Trophoblast cell (in vitro differentiated cells and primary cell): ENCODE data around the gene RBM7.

Experiments used
- DNase-seq, 2 donors: peaks; one replicate each; pipeline ENCODE4 v3.0.0-alpha.2; 2016
- H2AFZ ChIP-seq: 2 replicates; pipeline ENCODE4 v1.6.1; 2013; ENCODE audit warnings: low read length, moderate library complexity, mild to moderate bottlenecking; ENCODE audit not compliant: insufficient read depth, poor library complexity
- H2AK5ac ChIP-seq: 2 replicates; pipeline ENCODE4 v1.6.1; 2013; ENCODE audit warnings: mild to moderate bottlenecking, low read length
- H2BK120ac ChIP-seq: 2 replicates; pipeline ENCODE4 v1.6.1; 2013; ENCODE audit warnings: low read length, mild to moderate bottlenecking, moderate library complexity; ENCODE audit not compliant: insufficient read depth, poor library complexity
- H2BK12ac ChIP-seq: 2 replicates; pipeline ENCODE4 v1.6.1; 2013; ENCODE audit warnings: mild to moderate bottlenecking, low read length, moderate library complexity
- H2BK5ac ChIP-seq: 2 replicates; pipeline ENCODE4 v1.6.1; 2013; ENCODE audit warnings: low read length, low read depth, moderate library complexity, mild to moderate bottlenecking; ENCODE audit not compliant: poor library complexity
- H3K14ac ChIP-seq: 2 replicates; pipeline ENCODE4 v1.6.1; 2013; ENCODE audit warnings: mild to moderate bottlenecking, low read length
- H3K18ac ChIP-seq: 2 replicates; pipeline ENCODE4 v1.6.1; 2013; ENCODE audit warnings: mild to moderate bottlenecking, low read length
- H3K23ac ChIP-seq: 2 replicates; pipeline ENCODE4 v1.6.1; 2013; ENCODE audit warnings: low read length
- H3K27ac ChIP-seq: 2 replicates; pipeline ENCODE4 v1.5.1; 2013; ENCODE audit warnings: low read depth, mild to moderate bottlenecking, inconsistent platforms, low read length, moderate library complexity
- H3K27me3 ChIP-seq: 2 replicates; pipeline ENCODE4 v1.6.1; 2013; ENCODE audit warnings: inconsistent platforms, mild to moderate bottlenecking, low read length, moderate library complexity; ENCODE audit not compliant: insufficient read depth
- H3K36me3 ChIP-seq, 2 experiments: 1 replicate in 1 of 2; 2 replicates in 1 of 2; pipeline ENCODE4 v1.6.1; 2013; ENCODE audit warnings: low read length in 2 of 2, mild to moderate bottlenecking in 2 of 2, moderate library complexity in 1 of 2; ENCODE audit not compliant: insufficient read depth in 2 of 2, control insufficient read depth in 1 of 2
- H3K4ac ChIP-seq: 2 replicates; pipeline ENCODE4 v1.6.1; 2013; ENCODE audit warnings: low read depth, mild to moderate bottlenecking, low read length, moderate library complexity
- H3K4me1 ChIP-seq, 2 experiments: 1 replicate in 1 of 2; 2 replicates in 1 of 2; pipeline ENCODE4 v1.6.1; 2013; ENCODE audit warnings: low read length in 2 of 2, mild to moderate bottlenecking in 2 of 2, moderate library complexity in 1 of 2; ENCODE audit not compliant: insufficient read depth in 2 of 2, control insufficient read depth in 1 of 2
- H3K4me2 ChIP-seq: 2 replicates; pipeline ENCODE4 v1.6.1; 2013; ENCODE audit warnings: inconsistent platforms, mild to moderate bottlenecking, low read length, moderate library complexity
- H3K4me3 ChIP-seq: 2 replicates; pipeline ENCODE4 v1.5.1; 2013; ENCODE audit warnings: mild to moderate bottlenecking, low read depth, low read length, inconsistent platforms
- H3K79me1 ChIP-seq: one replicate; pipeline ENCODE4 v1.6.1; 2013; ENCODE audit warnings: low read length
- H3K79me2 ChIP-seq: 2 replicates; pipeline ENCODE4 v1.6.1; 2013; ENCODE audit warnings: low read length, mild to moderate bottlenecking; ENCODE audit not compliant: control insufficient read depth, insufficient read depth, poor library complexity
- H3K9ac ChIP-seq: 2 replicates; pipeline ENCODE4 v1.6.1; 2013; ENCODE audit warnings: mild to moderate bottlenecking, low read length
- H3K9me3 ChIP-seq: 2 replicates; pipeline ENCODE4 v1.6.1; 2013; ENCODE audit warnings: low read depth, mild to moderate bottlenecking, control low read depth, inconsistent platforms, low read length; ENCODE audit not compliant: insufficient read depth
- H4K12ac ChIP-seq: 2 replicates; pipeline ENCODE4 v1.6.1; 2013; ENCODE audit warnings: low read depth, mild to moderate bottlenecking, low read length, moderate library complexity
- H4K8ac ChIP-seq: 2 replicates; pipeline ENCODE4 v1.6.1; 2013; ENCODE audit warnings: low read depth, mild to moderate bottlenecking, low read length, moderate library complexity
- H4K91ac ChIP-seq: one replicate; pipeline ENCODE4 v1.6.1; 2013; ENCODE audit warnings: low read depth, mild to moderate bottlenecking, low read length, moderate library complexity
- WGBS: extraction: QIAGEN DNeasy Blood & Tissue Kit; methylation state at CpG from one replicate; pipeline ENCODE4 v1.1.7; 2013; ENCODE audit warnings: missing lambda C conversion rate; ENCODE audit not compliant: insufficient read length, insufficient coverage; ENCODE audit errors: extremely low coverage; 5-methylcytosine and 5-hydroxymethylcytosine counted together

The RBM7 gene

GRCh38 chr11:114386545-114386944, 13.9 kb upstream of the RBM7 start:
- no peak for DNase-seq
- no peak overlapping the region for H4K91ac ChIP-seq
- no peak overlapping the region for H2BK5ac ChIP-seq
- no peak overlapping the region for H4K12ac ChIP-seq
- no peak overlapping the region for H3K18ac ChIP-seq
- H3K9ac ChIP-seq = no peak overlapping the region
- H2BK120ac ChIP-seq = no peak overlapping the region
- H3K79me2 ChIP-seq = no peaks in the 10 kb centered on the region
- no peaks in the 10 kb centered on the region for H3K27me3 ChIP-seq
- H3K79me1 ChIP-seq = no peaks in the 10 kb centered on the region
- no peak overlapping the region for H3K4me3 ChIP-seq
- H4K8ac ChIP-seq = no peak overlapping the region
- no peak overlapping the region for H3K4me2 ChIP-seq
- H3K4ac ChIP-seq = no peak overlapping the region
- no CpG with 5 or more reads among the region's 1 CpG for WGBS
- no peak overlapping the region for H3K14ac ChIP-seq
- H3K4me1 ChIP-seq = no peaks in the 10 kb centered on the region
- H3K36me3 ChIP-seq = no peaks in the 10 kb centered on the region
- H3K9me3 ChIP-seq = no peaks in the 10 kb centered on the region
- H2AK5ac ChIP-seq = no peak overlapping the region
- H3K23ac ChIP-seq = no peak overlapping the region
- no peak overlapping the region for H2BK12ac ChIP-seq
- no peak overlapping the region for H2AFZ ChIP-seq
- no peak overlapping the region for H3K27ac ChIP-seq

- Histone ChIP-seq H2BK120ac (no peak overlapping the region), H3K9me3 (no peaks in the 10 kb centered on the region), H3K27ac (no peak overlapping the region), H4K8ac (no peak overlapping the region), H3K36me3 (no peaks in the 10 kb centered on the region), H2BK12ac (no peak overlapping the region), H3K4me3 (no peak overlapping the region), H2AFZ (no peak overlapping the region), H2AK5ac (no peak overlapping the region), H2BK5ac (no peak overlapping the region), H3K79me2 (no peaks in the 10 kb centered on the region), H3K18ac (no peak overlapping the region), H3K27me3 (no peaks in the 10 kb centered on the region), H3K4ac (no peak overlapping the region), H4K91ac (no peak overlapping the region), H4K12ac (no peak overlapping the region), H3K23ac (no peak overlapping the region), H3K4me1 (peaks cover 2% of the 10 kb centered on the region in 2 experiments), H3K4me2 (no peak overlapping the region), H3K9ac (no peak overlapping the region), H3K79me1 (no peaks in the 10 kb centered on the region), H3K14ac (no peak overlapping the region)
- no CpG with 5 or more reads among the region's 4 CpGs for WGBS
- no peak for DNase-seq
Measured at GRCh38 chr11:114392735-114393667, 7.5 kb upstream of the RBM7 start.

GRCh38 chr11:114395736-114396135, 4.7 kb upstream of the RBM7 start:
- Histone ChIP-seq H2AK5ac (no peak overlapping the region), H3K79me2 (peaks cover 7% of the 10 kb centered on the region), H3K27ac (no peak overlapping the region), H4K91ac (no peak overlapping the region), H3K4me1 (peaks cover 2% of the 10 kb centered on the region in 2 experiments), H3K18ac (no peak overlapping the region), H3K27me3 (no peaks in the 10 kb centered on the region), H3K9ac (no peak overlapping the region), H3K23ac (no peak overlapping the region), H3K79me1 (peaks cover 11% of the 10 kb centered on the region), H4K12ac (no peak overlapping the region), H2BK12ac (no peak overlapping the region), H2BK120ac (no peak overlapping the region), H3K14ac (no peak overlapping the region), H3K4ac (no peak overlapping the region), H3K4me3 (no peak overlapping the region), H2AFZ (no peak overlapping the region), H2BK5ac (no peak overlapping the region), H3K9me3 (no peaks in the 10 kb centered on the region), H3K36me3 (no peaks in the 10 kb centered on the region), H3K4me2 (no peak overlapping the region), H4K8ac (no peak overlapping the region)
- WGBS = no CpG with 5 or more reads among the region's 3 CpGs
- peak in 1 of 2 donors; percentile 36 for DNase-seq

DNA sequence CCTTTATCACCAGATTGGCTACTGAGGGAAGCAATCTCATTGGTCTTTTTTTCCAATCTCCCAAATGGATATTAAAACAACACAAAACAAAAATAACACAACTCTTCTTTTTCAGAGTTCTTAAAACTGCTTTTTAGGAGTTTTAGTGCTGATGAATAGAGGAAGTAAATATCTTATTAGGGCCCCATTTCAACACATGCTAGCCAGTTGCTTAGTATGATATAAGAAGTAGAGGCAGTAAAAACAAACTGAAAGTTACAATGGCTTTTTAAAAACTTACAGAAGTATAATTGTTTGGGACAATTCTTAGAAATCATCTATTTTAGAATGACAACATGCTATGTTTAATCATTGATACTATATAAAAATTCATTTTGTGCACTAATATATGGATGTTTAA, 3.5 kb upstream of the RBM7 start:
- Histone ChIP-seq H4K8ac (no peak overlapping the region), H3K9ac (no peak overlapping the region), H4K12ac (no peak overlapping the region), H2BK120ac (no peak overlapping the region), H3K79me1 (peaks cover 13% of the 10 kb centered on the region), H3K4me2 (no peak overlapping the region), H3K9me3 (no peaks in the 10 kb centered on the region), H4K91ac (no peak overlapping the region), H3K27ac (no peak overlapping the region), H3K36me3 (no peaks in the 10 kb centered on the region), H2AFZ (no peak overlapping the region), H2BK12ac (no peak overlapping the region), H3K79me2 (peaks cover 9% of the 10 kb centered on the region), H3K14ac (no peak overlapping the region), H3K4me3 (no peak overlapping the region), H3K18ac (no peak overlapping the region), H3K27me3 (no peaks in the 10 kb centered on the region), H3K23ac (no peak overlapping the region), H3K4ac (no peak overlapping the region), H3K4me1 (peaks cover 2% of the 10 kb centered on the region in 2 experiments), H2BK5ac (no peak overlapping the region), H2AK5ac (no peak overlapping the region)
- no peak for DNase-seq
